HepG2 (cell line): ENCODE measurements around the gene AIP. TPM values are rescaled to one million over a fixed set of nuclear protein-coding genes. Genes with fewer than 3 reads are reported as not detected.

ENCODE experiments used
- ATAC-seq: fragments of 200-7000 bp; cut with Tn5 transposase; 3 replicates; pipeline ENCODE4 v1.9.1; 2020; ENCODE audit warnings: mild to moderate bottlenecking, moderate library complexity
- BruUV-seq: library from RNA; stranded (reverse); fragments of 400-500 nt; replicated peaks from 2 replicates; lab custom pipeline; 2021; lab: Mats Ljungman, UMichigan
- CTCF ChIA-PET: fragments of 300-600 bp; formaldehyde crosslinking; extraction: SDS; loops from one replicate; lab custom pipeline; 2021; ENCODE audit warnings: low total read pairs, inconsistent platforms, low intra/inter-chr PET ratio; lab: Yijun Ruan, JAX
- POLR2A ChIA-PET: fragments of 350-600 bp; sonication (Branson Sonifier 250); formaldehyde crosslinking; loops from one replicate; lab custom pipeline; 2020; ENCODE audit warnings: antibody characterized with exemption, inconsistent platforms; lab: Yijun Ruan, JAX
- DNase-seq: peaks from one replicate; pipeline ENCODE4 v3.0.0-alpha.2; 2015; ENCODE audit warnings: low spot score
- FAIRE-seq: peaks from 3 replicates; lab custom pipeline; 2011; peaks lifted over from hg19 to GRCh38; lab: Jason Lieb, UNC
- H2AFZ ChIP-seq: one replicate; pipeline ENCODE4 v1.6.1; 2011; ENCODE audit warnings: low read length, inconsistent platforms
- H3K27ac ChIP-seq: fragments of 300-600 bp; 3 replicates; pipeline ENCODE4 v1.8.0; 2011; ENCODE audit warnings: mixed run types, mild to moderate bottlenecking, mixed read lengths, low read length, inconsistent platforms; ENCODE audit not compliant: insufficient read depth; ENCODE audit errors: extremely low read length
- H3K27me3 ChIP-seq, 2 experiments: fragments of 200-600 bp in 1 of 2; 2 replicates in 1 of 2; 3 replicates in 1 of 2; pipeline versions ENCODE4 v1.6.0 to v1.8.0; 2011; ENCODE audit warnings: low read length in 2 of 2, mild to moderate bottlenecking in 2 of 2, moderate library complexity in 2 of 2, inconsistent platforms in 1 of 2; ENCODE audit not compliant: insufficient read depth in 2 of 2, control insufficient read depth in 1 of 2
- H3K36me3 ChIP-seq, 2 experiments: fragments of 200-600 bp in 1 of 2; replicated peaks in 1 of 2; 2 replicates in 1 of 2; 3 replicates in 1 of 2; pipeline versions ENCODE4 v1.5.1 to v1.8.0; 2011; ENCODE audit warnings: low read length in 2 of 2, inconsistent platforms in 1 of 2; ENCODE audit not compliant: insufficient read depth in 2 of 2, control insufficient read depth in 1 of 2
- H3K4me1 ChIP-seq: 2 replicates; pipeline ENCODE4 v1.5.1; 2012; ENCODE audit warnings: low read length, inconsistent platforms; ENCODE audit not compliant: insufficient read depth
- H3K4me2 ChIP-seq: 2 replicates; pipeline ENCODE4 v1.6.0; 2011; ENCODE audit warnings: low read depth, low read length, inconsistent platforms
- H3K4me3 ChIP-seq, 3 experiments: fragments of 200-600 bp in 1 of 3; sonication (generic), shearing (Covaris generic) in 1 of 3; replicated peaks in 1 of 3; 2 replicates each; pipeline ENCODE4 v1.5.1; 2011 to 2016; ENCODE audit warnings: low read length in 3 of 3, inconsistent platforms in 2 of 3, low read depth in 2 of 3, mild to moderate bottlenecking in 2 of 3, control low read depth in 1 of 3, mixed read lengths in 1 of 3; ENCODE audit not compliant: insufficient read depth in 1 of 3
- H3K79me2 ChIP-seq: one replicate; pipeline ENCODE4 v1.6.1; 2011; ENCODE audit warnings: low read length, inconsistent platforms; ENCODE audit not compliant: insufficient read depth
- H3K9ac ChIP-seq: 2 replicates; pipeline ENCODE4 v1.6.0; 2011; ENCODE audit warnings: mild to moderate bottlenecking, low read depth, low read length, inconsistent platforms; ENCODE audit not compliant: insufficient read depth
- H3K9me3 ChIP-seq: 2 replicates; pipeline ENCODE4 v1.5.1; 2012; ENCODE audit warnings: mild to moderate bottlenecking, low read length
- H4K20me1 ChIP-seq: 2 replicates; pipeline ENCODE4 v1.6.0; 2011; ENCODE audit warnings: inconsistent platforms, mild to moderate bottlenecking, low read length, moderate library complexity; ENCODE audit not compliant: insufficient read depth
- BATF2 ChIP-seq: sonication (generic); formaldehyde crosslinking; IDR thresholded peaks from 2 replicates; pipeline ENCODE4 v1.8.0; 2022; ENCODE audit warnings: mild to moderate bottlenecking, missing genetic modification reagents, moderate library complexity
- EEA1 ChIP-seq: sonication (generic); formaldehyde crosslinking; IDR thresholded peaks from 2 replicates; pipeline ENCODE4 v1.5.1; 2020; ENCODE audit warnings: mild to moderate bottlenecking, missing genetic modification reagents, borderline replicate concordance
- LBX2 ChIP-seq: sonication (generic); formaldehyde crosslinking; IDR thresholded peaks from 2 replicates; pipeline ENCODE4 v1.5.0; 2020; ENCODE audit warnings: missing genetic modification reagents, mild to moderate bottlenecking, borderline replicate concordance
- RFX1 ChIP-seq: fragments of 450-650 bp; IDR thresholded peaks from 2 replicates; pipeline ENCODE4 v1.6.1; 2017
- RXRA ChIP-seq: sonication (generic); formaldehyde crosslinking; IDR thresholded peaks from 2 replicates; pipeline ENCODE4 v1.5.1; 2020; ENCODE audit warnings: missing genetic modification reagents
- SALL1 ChIP-seq: sonication (generic); formaldehyde crosslinking; IDR thresholded peaks from 2 replicates; pipeline ENCODE4 v1.8.0; 2022; ENCODE audit warnings: mild to moderate bottlenecking, missing genetic modification reagents
- SIN3A ChIP-seq: IDR thresholded peaks from 2 replicates; pipeline ENCODE4 v1.6.1; 2011; ENCODE audit warnings: low read depth, mild to moderate bottlenecking, control low read depth, low read length, borderline replicate concordance
- SMAD9 ChIP-seq: sonication (generic); formaldehyde crosslinking; IDR thresholded peaks from 2 replicates; pipeline ENCODE4 v1.5.1; 2020; ENCODE audit warnings: mild to moderate bottlenecking, missing genetic modification reagents
- SRSF1 ChIP-seq: fragments of 200-400 bp; formaldehyde crosslinking; optimal IDR thresholded peaks from 2 replicates; pipeline ENCODE3; 2017; ENCODE audit warnings: mild to moderate bottlenecking, low read depth, low read length, moderate library complexity
- UBTF ChIP-seq: sonication (generic); formaldehyde crosslinking; IDR thresholded peaks from 2 replicates; pipeline ENCODE4 v1.4.0; 2020; ENCODE audit warnings: mild to moderate bottlenecking, missing genetic modification reagents
- ZBTB7A ChIP-seq: sonication (generic); formaldehyde crosslinking; IDR thresholded peaks from 2 replicates; pipeline ENCODE4 v1.8.0; 2022; ENCODE audit warnings: mild to moderate bottlenecking, missing genetic modification reagents
- ZNF280D ChIP-seq: sonication (generic); formaldehyde crosslinking; IDR thresholded peaks from 2 replicates; pipeline ENCODE4 v1.5.1; 2020; ENCODE audit warnings: mild to moderate bottlenecking, missing genetic modification reagents
- ZNF292 ChIP-seq: sonication (generic); formaldehyde crosslinking; IDR thresholded peaks from 2 replicates; pipeline ENCODE4 v1.8.1; 2022; ENCODE audit warnings: mild to moderate bottlenecking, low read depth, missing genetic modification reagents, borderline replicate concordance
- ZNF567 ChIP-seq: sonication (generic); formaldehyde crosslinking; IDR thresholded peaks from 2 replicates; pipeline ENCODE4 v1.8.1; 2023; ENCODE audit warnings: mild to moderate bottlenecking, missing genetic modification reagents, borderline replicate concordance
- ZSCAN21 ChIP-seq: sonication (generic); formaldehyde crosslinking; IDR thresholded peaks from 2 replicates; pipeline ENCODE4 v1.8.0; 2022; ENCODE audit warnings: mild to moderate bottlenecking, missing genetic modification reagents, moderate library complexity, borderline replicate concordance
- WGBS: methylation state at CpG from one replicate; pipeline ENCODE4 v1.1.6; 2017; ENCODE audit warnings: low lambda C conversion rate; 5-methylcytosine and 5-hydroxymethylcytosine counted together
- in situ Hi-C: cut with HindIII; loops from 2 replicates; pipeline ENCODE4 v1.10.0; 2017; ENCODE audit warnings: low pct_unique_long_range_greater_than_20kb; ENCODE audit not compliant: extremely low pct_ligation_motif_present
- intact Hi-C: fragments of 100-400 bp; cut with micrococcal nuclease; formaldehyde crosslinking; loops from one replicate; pipeline ENCODE4 v1.10.0; 2022; ENCODE audit not compliant: unreplicated experiment
- polyA plus RNA-seq, 8 experiments: library from polyadenylated mRNA; depleted of rRNA in 3 of 8; stranded (reverse) in 7 of 8; unstranded in 1 of 8; fragments of >200 nt; fragmentation: Illumina TruSeq in 4 of 8; extraction: Trizol in 4 of 8; gene quantifications; 2 replicates each; pipeline versions ENCODE4 v1.2.1 to v1.2.3, GENCODE V29; 2011 to 2016; ENCODE audit warnings: low read depth in 4 of 8, missing spikeins in 1 of 8, mixed read lengths in 1 of 8; ENCODE audit not compliant: insufficient read depth in 1 of 8
- total RNA-seq, 5 experiments: library from RNA; depleted of rRNA; stranded (reverse); fragments of >200 nt; fragmentation: Illumina TruSeq; extraction: Trizol; gene quantifications; 2 replicates each; pipeline ENCODE4 v1.2.3, GENCODE V29; 2016; ENCODE audit warnings: low read depth in 1 of 5

The AIP gene
- total and polyA plus RNA-seq, 2 of the 13 experiments (the other 11 are each of a cell fraction or from before 2014, with no cell fraction given), result 51.8 to 110 TPM

GRCh38 chr11:67504005-67504949 is 21.5 kb downstream of the AIP start:
- CTCF ChIA-PET, result interaction anchor here (2.2 kb wide), 1 partner anchor 114 kb away, joined by 18 read pairs; no protein-coding TSS in a partner anchor
- H3K9me3 ChIP-seq, result no peaks in the 10 kb centered on the region
- no peak overlapping the region for H2AFZ ChIP-seq
- POLR2A ChIA-PET, result no interaction called here
- H3K4me3 ChIP-seq, result peak overlapping the region; percentile 54 to 91 (median 82)
- 16% methylated on average over 20 of the region's 101 CpGs for WGBS
- no peaks in the 10 kb centered on the region for H3K27me3 ChIP-seq
- H3K4me1 ChIP-seq, result peaks cover 34% of the 10 kb centered on the region
- in situ Hi-C loops, result no loop called here
- no peaks in the 10 kb centered on the region; a peak in 1 of 5 replicates for H3K36me3 ChIP-seq
- ATAC-seq, result no peak
- no peak for FAIRE-seq
- BruUV-seq, result no TSS peak
- H3K27ac ChIP-seq, result no peak overlapping the region
- no peaks in the 10 kb centered on the region for H4K20me1 ChIP-seq
- intact Hi-C loops, result no loop called here
- DNase-seq, result no peak
- H3K9ac ChIP-seq, result peak overlapping the region; percentile 72; the same call in 1 of the 2 replicates
- H3K4me2 ChIP-seq, result peak overlapping the region; percentile 95
- peaks cover 10% of the 10 kb centered on the region for H3K79me2 ChIP-seq
- TF ChIP-seq ZNF292 (CRISPR knock-in tag) (0 out of 2 replicates have a peak, but pooled peaks have one; percentile 20), LBX2 (no peak), RFX1 (peak; percentile 56), SALL1 (CRISPR knock-in tag) (0 out of 2 replicates have a peak, but pooled peaks have one; percentile 5), EEA1 (CRISPR knock-in tag) (0 out of 2 replicates have a peak, but pooled peaks have one; percentile 53), SMAD9 (CRISPR knock-in tag) (peak; percentile 28; the same call in 1 of the 2 replicates), ZNF280D (0 out of 2 replicates have a peak, but pooled peaks have one; percentile 33), SRSF1 (peak; percentile 0), BATF2 (CRISPR knock-in tag) (0 out of 2 replicates have a peak, but pooled peaks have one; percentile 19), SIN3A (peak; percentile 21; the same call in 1 of the 2 replicates), ZBTB7A (CRISPR knock-in tag) (no peak), UBTF (CRISPR knock-in tag) (peak; percentile 45), ZSCAN21 (CRISPR knock-in tag) (0 out of 2 replicates have a peak, but pooled peaks have one; percentile 24), ZNF567 (CRISPR knock-in tag) (0 out of 2 replicates have a peak, but pooled peaks have one; percentile 39), RXRA (CRISPR knock-in tag) (0 out of 2 replicates have a peak, but pooled peaks have one; percentile 43)
